MG63 (cell line): ENCODE data around the gene ITGB5. TPM values are rescaled to one million over a fixed set of nuclear protein-coding genes. Genes with fewer than 3 reads are reported as not detected.
"Not testable (repeated sequence)": the region's sequence is repeated elsewhere in the genome, so short reads cannot be mapped to it uniquely, and the experiment has no call there.

ENCODE experiments used
- DNase-seq: peaks from one replicate; pipeline ENCODE4 v3.0.0-alpha.2; 2020
- H3K27me3 ChIP-seq: fragments of 250-450 bp; sonication (Bioruptor Pico); 2 replicates; pipeline ENCODE4 v1.5.1; 2020; ENCODE audit warnings: mild to moderate bottlenecking, moderate library complexity
- H3K36me3 ChIP-seq: fragments of 250-450 bp; sonication (Bioruptor Pico); 2 replicates; pipeline ENCODE4 v1.5.1; 2020; ENCODE audit warnings: mild to moderate bottlenecking, moderate library complexity
- H3K4me3 ChIP-seq: fragments of 250-450 bp; sonication (Bioruptor Pico); 2 replicates; pipeline ENCODE4 v1.5.1; 2020; ENCODE audit warnings: mild to moderate bottlenecking, moderate library complexity
- H3K9me3 ChIP-seq: fragments of 250-450 bp; sonication (Bioruptor Pico); 2 replicates; pipeline ENCODE4 v1.5.1; 2020; ENCODE audit warnings: mild to moderate bottlenecking, moderate library complexity
- total RNA-seq: library from RNA; depleted of rRNA; stranded (reverse); fragments of >200 nt; shearing (Covaris generic); gene quantifications from 2 replicates; pipeline ENCODE4 v1.2.3, GENCODE V29; 2014; ENCODE audit warnings: low replicate concordance

ITGB5 gene
- total RNA-seq, 1 experiment from 2014 or later = 121 TPM

DNA sequence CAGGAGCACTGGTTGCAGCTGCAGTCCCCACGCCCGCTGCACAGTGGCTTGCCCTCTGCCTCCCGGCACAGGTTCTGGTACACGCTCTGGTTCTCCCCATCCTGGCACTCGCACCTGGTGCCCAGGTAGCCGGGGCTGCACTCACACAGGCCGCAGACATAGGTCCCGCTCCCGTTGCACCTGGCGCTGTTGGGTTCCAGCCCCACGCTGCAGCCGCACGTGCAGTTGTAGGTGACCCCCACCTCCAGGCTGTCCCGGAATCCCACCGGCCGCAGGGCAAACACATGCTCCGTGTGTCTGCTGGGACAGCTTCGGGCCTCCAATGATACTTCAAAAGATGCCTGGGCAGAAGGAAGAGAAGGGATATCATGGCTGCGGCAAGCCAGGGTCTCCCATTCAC is 90.7 kb downstream of the ITGB5 start:
- H3K9me3 ChIP-seq = no peaks in the 10 kb centered on the region
- H3K36me3 ChIP-seq = peaks cover 4% of the 10 kb centered on the region
- no peak for DNase-seq
- no peak overlapping the region for H3K4me3 ChIP-seq
- H3K27me3 ChIP-seq = no peaks in the 10 kb centered on the region

DNA sequence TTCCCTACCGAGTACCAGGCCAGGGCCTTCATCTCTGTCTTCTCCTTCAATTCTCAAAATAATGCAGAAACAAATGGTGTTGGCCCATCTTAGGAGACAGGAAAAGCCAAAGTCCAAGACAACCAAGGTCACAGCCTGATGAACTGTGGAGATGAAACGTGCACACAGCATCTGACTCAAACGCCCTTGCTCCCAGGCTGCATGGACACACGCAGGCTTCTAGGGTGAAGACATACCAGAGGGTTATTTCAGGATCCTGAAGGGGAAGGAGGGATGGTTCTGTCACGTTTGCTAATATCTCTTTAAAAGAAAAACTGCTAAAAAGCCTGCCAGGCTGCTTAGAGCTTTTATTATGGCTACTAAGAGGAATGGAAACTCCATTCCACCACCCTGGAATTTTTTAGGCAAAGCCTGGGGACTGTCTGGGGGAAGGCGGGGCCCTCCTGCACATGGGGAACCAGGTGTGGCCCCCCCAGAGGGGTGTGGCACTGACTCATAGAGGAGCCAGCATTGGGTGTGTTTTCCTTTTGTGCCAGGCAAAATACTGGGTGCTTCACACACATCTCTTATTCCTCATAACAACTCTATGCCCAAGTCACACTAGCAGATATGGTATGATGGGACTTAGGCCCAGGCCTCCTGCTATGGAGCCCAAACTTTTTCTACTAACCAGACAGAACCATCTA is 94.0 kb downstream of the ITGB5 start:
- no peak for DNase-seq
- Histone ChIP-seq H3K9me3 (no peaks in the 10 kb centered on the region), H3K4me3 (no peak overlapping the region), H3K27me3 (no peaks in the 10 kb centered on the region), H3K36me3 (peaks cover 4% of the 10 kb centered on the region)

DNA sequence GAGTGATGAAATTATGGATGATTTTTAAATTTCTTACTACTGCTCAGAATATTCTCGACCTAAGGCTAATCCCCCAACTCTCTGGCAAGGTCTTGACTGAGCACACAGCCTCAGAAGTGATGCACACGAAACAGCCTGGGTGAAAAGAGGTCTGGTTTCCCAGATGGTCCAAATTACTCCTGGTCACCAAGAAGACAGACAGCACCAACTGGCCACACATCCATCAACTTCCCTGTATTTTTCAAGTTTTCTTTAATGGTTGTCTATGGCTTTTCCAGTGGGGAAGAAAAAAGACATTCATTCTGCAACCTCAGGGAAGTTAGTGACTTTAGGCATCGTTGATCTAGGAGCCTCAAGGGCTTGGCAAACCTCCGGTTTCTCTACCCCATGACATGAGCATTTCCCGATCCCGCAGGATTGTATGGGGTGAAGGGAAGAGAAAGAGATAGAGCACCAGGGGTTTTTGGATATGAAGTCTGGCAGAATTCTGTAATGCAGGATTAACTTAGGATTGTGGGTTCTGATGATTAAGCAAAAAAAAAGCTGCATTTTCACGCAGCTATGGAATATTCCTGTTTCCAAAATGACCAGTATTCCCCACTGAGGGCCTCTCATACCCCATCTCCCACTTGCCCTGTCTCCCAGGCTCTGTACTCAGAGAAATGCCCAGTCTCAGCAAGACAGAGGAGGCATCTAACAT is 94.7 kb downstream of the ITGB5 start:
- Histone ChIP-seq H3K27me3 (no peaks in the 10 kb centered on the region), H3K36me3 (peaks cover 4% of the 10 kb centered on the region), H3K4me3 (no peak overlapping the region), H3K9me3 (no peaks in the 10 kb centered on the region)
- no peak for DNase-seq

DNA sequence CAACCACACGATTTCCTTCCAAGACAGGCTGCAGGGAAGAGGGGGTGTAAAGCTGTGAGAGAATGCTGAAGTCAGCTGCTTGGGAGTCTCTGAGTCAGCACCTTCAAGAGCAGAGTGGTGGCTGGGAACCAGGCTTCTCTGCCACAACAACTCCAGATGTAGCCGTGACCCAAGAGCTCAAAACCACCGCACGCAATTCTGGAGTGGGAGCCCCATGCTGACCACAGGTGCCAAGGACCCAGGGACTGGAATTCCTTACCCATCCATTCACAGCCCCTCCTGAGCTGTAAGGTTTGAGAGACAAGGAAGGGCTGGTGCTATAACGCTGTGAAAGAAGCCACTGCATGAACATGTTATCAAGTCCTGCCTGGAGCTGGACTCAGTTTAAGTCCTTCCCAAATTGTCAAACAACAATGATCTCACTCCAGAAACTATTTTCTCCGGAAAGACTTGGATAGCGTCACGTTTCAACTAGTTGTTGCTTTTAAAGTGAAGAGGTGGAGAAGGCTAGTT is 95.5 kb downstream of the ITGB5 start:
- DNase-seq = peak; percentile 76
- Histone ChIP-seq H3K36me3 (peaks cover 4% of the 10 kb centered on the region), H3K4me3 (no peak overlapping the region), H3K27me3 (no peaks in the 10 kb centered on the region), H3K9me3 (no peaks in the 10 kb centered on the region)

DNA sequence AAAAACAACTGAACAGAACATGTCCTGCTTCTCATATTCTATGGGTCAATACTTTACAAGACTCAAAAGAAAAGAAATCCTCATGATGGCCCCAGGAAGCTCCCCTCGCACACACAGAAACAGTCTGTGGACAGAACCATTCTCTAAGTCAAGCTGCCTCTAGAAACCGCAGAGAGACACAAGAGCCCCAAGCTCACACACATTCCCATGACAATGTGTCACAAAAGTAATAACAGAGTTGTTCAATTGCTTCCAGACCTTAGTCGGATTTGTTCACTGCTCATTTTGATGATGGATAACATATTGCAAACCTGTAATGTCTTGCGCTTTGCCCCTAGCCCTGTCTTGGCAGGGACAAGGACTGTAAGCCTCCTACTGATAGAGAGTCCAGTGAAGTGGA is 96.0 kb downstream of the ITGB5 start:
- H3K36me3 ChIP-seq = peaks cover 4% of the 10 kb centered on the region
- DNase-seq = no peak
- H3K27me3 ChIP-seq = no peaks in the 10 kb centered on the region
- H3K9me3 ChIP-seq = no peaks in the 10 kb centered on the region
- no peak overlapping the region for H3K4me3 ChIP-seq

DNA sequence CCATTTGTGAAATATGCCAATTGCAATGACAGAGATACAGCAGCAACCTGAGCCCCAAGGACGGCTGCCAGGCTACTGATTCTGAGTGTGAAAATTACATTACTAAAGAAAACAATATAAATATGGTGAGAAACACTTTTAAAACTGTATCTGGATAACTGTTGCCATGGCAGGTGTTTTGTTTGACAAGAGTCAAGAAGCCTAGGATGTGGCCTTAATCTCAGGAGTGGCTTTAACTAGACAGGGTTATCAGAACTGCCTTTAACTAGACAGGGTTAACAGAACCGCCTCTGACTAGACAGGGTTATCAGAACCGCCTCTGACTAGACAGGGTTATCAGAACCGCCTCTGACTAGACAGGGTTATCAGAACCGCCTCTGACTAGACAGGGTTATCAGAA is 98.1 kb downstream of the ITGB5 start:
- not testable (repeated sequence) for DNase-seq, H3K36me3 ChIP-seq, H3K27me3 ChIP-seq, H3K9me3 ChIP-seq, H3K4me3 ChIP-seq

DNA sequence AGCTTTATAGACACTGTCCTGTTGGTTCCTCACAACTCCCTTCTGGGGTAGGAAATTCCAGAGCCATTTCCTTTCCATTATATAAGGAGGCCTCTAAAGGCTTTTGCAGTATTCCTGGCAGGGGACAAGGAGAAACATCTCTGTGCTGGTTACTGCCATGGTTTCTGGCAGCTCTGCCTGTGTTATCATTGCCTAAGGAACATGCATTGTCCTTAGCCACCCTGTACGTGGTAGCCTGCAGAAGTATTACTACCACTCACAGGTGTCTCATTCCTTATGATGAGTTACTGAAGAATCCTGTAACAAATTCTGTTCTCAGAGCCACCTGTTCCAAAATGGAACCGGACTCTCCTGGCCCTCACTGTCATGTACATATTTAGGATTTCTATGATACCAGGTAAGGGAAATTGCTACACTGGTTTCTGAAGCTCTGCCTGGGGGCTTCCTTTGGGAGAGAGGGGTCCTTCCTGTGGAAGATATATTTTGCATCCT is 98.9 kb downstream of the ITGB5 start:
- H3K27me3 ChIP-seq = no peaks in the 10 kb centered on the region
- no peak for DNase-seq
- no peaks in the 10 kb centered on the region for H3K36me3 ChIP-seq
- no peak overlapping the region for H3K4me3 ChIP-seq
- H3K9me3 ChIP-seq = no peaks in the 10 kb centered on the region

DNA sequence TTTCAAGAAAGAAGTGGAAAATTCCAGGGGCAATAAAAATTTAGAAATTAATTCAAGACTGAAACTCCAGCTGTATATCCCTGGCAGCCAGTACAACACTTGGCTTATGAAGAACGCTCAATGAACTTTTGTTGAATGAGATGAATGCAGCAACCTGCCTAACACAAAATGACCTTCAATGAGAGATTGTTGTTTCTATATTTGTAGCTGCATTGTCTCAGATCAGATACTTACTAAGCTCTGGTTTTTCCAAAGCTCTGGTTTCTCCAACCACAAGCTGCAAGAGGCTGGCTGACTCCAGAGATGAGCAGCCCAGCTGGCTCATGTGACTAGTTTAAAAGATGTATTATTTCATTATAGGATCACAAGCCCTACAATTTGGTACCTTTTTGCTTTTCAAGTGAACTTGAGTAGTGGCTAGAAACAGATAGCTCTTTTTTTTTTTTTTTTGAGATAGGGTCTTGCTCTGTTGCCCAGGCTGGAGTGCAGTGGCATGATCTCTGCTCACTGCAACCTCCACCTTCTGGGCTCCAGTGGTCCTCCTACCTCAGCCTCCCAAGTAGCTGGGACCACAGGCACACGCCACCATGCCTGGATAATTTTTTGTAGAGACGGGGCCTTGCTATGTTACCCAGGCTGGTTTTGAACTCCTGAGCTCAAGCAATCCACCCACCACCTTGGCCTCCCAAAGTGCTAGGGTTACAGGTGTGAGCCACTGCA is 99.5 kb downstream of the ITGB5 start:
- Histone ChIP-seq H3K36me3 (no peaks in the 10 kb centered on the region), H3K27me3 (no peaks in the 10 kb centered on the region), H3K4me3 (no peak overlapping the region), H3K9me3 (no peaks in the 10 kb centered on the region)
- DNase-seq = no peak

DNA sequence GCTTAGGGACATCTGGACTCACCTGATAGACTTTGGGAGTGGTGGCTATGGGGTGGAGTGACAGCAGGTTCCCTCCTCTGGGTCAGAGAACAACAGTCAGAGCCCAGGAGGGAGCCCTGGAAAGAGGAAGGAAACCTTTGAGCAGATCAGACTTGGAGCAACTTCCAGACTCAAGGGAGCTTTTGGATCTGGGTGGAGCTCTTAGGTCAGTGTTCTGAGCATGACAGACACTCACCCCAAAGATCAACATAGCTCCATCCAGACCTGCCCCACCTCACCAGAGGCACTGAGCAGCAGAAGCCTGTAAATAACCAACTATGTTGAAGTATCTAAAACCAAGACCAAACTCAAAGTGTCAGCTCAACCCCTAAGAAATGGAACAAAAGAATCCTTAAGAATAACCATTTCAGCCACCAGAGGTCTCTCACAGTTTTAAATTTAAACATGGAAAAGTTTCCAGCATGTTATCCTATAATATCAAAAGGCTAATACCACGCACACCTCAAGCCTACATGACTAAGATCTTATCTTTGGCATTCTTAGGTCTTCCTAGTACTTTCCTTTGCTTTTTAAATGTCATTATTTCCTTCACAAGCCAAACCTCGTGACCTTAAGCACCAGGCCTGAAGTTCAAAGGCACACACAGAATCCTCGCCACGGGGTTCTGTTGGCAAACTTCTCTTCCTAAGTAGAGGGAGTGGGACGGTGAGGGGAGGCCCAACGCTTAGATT is 100.5 kb downstream of the ITGB5 start:
- DNase-seq = no peak
- Histone ChIP-seq H3K36me3 (no peaks in the 10 kb centered on the region; the same call in 1 of the 2 replicates), H3K27me3 (no peaks in the 10 kb centered on the region), H3K4me3 (no peak overlapping the region), H3K9me3 (no peaks in the 10 kb centered on the region)

DNA sequence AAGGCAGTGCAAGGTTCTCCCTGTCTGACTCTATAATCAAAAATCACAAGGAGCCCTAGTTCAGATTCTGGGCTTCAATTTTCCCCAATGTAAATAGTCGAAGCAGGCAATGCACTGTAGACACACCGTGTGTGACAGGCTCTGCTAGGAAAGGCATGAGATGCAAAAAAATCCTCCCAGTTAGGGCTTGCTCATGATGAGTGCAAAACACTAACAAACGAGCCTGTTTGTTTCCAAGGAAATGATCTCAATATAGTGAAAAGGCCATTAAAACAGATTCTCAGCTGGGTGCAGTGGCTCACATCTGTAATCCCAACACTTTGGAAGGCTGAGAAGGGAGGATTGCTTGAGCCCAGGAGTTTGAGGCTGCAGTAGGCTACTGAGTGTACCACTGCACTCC is 101.2 kb downstream of the ITGB5 start:
- Histone ChIP-seq H3K36me3 (no peaks in the 10 kb centered on the region; the same call in 1 of the 2 replicates), H3K27me3 (no peaks in the 10 kb centered on the region), H3K4me3 (no peak overlapping the region), H3K9me3 (no peaks in the 10 kb centered on the region)
- no peak for DNase-seq

DNA sequence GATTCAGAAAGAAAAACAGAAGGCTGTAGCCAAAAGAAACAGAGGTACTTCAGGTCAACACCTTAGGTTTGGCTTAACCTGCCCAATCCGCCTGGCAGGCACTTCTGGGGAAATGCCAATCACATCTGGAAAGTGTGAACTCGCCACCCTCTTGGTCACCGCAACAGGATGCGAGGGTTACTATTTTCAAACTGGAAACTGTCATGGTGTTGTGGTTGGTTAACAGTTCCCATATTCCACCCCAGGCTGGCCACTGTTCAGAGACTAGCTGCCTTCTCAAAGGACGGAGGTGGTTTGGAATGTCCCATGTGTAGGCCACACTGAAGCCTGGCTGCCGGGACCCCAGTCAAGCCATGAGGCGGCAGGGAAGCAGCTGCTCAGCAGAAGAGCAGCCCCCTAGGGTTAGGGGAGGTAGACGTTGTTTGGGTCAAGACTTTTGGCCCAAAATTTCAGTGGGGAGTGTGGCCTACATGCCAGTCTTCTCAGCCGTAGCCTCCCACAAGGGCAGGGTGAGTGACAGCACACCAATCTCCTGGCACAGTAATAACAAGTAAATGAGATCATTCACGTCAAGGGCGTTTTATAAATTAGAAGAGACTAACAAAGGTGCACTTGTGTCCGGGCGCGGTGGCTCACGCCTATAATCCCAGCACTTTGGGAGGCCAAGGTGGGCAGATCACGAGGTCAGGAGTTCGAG is 102.3 kb downstream of the ITGB5 start:
- no peaks in the 10 kb centered on the region; the same call in 1 of the 2 replicates for H3K36me3 ChIP-seq
- H3K27me3 ChIP-seq = no peaks in the 10 kb centered on the region
- H3K9me3 ChIP-seq = no peaks in the 10 kb centered on the region
- H3K4me3 ChIP-seq = no peak overlapping the region
- no peak for DNase-seq

DNA sequence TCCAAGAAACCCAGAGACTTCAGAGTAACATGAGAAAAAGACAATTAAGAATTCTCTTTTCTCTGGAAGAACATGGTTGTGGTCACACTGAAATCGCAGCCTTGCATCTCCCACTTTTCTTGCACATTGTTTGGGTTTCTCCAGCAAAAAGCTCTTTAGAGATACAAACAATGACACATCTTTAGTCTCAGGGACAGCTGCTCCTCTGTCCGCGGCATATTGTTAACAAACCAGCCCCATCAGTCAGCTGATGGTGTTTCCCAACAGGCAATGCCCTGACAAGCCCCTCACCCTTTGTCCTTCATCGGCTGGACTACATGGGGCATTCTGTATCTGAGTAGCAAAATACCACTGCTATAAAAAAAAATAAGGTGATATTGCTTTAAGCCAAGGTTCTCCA is 103.5 kb downstream of the ITGB5 start:
- no peak for DNase-seq
- no peaks in the 10 kb centered on the region for H3K27me3 ChIP-seq
- H3K4me3 ChIP-seq = no peak overlapping the region
- no peaks in the 10 kb centered on the region; the same call in 1 of the 2 replicates for H3K36me3 ChIP-seq
- no peaks in the 10 kb centered on the region for H3K9me3 ChIP-seq

DNA sequence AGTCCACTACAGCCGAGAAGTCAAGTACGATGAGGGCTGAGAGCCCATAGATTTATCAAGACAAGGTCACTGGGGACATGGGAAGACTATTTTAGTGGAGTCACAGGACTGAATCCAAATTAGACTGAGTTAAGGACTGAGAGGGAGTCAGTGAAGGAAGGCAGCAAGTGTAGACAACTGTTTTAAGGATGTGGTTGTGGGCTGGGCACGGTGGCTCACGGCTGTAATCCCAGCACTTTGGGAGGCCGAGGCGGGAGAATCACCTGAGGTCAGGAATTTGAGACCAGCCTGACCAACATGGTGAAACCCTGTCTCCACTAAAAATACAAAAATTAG is 104.8 kb downstream of the ITGB5 start:
- H3K27me3 ChIP-seq, H3K36me3 ChIP-seq, H3K9me3 ChIP-seq, H3K4me3 ChIP-seq, DNase-seq: not testable (repeated sequence)

DNA sequence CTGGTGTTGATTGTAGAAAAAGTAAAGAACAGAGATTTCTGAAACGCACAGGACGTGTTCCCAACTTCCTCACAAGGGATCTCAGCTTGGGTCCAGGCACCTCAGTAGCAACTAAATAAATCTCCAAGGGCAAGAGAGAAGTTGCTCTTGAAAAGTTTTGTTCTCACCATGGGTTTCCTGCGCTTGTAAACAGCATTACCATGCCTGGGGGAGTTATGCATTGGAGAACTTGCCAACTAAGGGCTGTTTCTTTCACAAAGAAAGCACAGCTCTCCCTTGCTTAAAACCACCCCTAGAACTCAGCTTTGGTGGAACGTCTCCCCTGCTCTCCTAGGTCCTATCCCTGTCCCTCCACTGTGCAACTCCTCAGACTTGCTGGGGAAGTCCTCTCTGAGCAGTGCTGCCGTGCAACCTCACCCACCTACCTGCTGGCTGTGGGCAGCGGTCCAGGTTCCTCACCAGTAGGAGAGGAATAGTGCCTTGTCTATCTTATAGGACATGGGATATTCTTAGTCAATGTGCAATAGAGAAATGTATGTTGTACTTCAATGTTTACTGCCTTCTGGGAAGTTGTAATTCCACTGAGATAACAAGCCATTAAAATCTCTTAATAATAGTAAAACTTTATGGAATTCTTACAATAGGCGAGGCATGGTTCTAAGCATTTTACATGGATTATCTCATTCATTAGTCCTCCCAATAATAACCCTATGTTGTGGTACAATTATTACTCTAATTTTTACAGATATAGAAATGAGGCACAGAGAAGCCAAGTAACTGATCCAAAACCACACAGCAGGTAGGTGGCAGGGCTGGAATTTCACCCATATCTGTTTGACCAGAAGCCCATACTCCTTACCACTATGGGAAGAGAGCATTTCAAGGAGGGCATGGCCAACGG is 105.4 kb downstream of the ITGB5 start:
- Histone ChIP-seq H3K36me3 (no peaks in the 10 kb centered on the region; the same call in 1 of the 2 replicates), H3K4me3 (no peak overlapping the region), H3K27me3 (no peaks in the 10 kb centered on the region), H3K9me3 (no peaks in the 10 kb centered on the region)
- no peak for DNase-seq

DNA sequence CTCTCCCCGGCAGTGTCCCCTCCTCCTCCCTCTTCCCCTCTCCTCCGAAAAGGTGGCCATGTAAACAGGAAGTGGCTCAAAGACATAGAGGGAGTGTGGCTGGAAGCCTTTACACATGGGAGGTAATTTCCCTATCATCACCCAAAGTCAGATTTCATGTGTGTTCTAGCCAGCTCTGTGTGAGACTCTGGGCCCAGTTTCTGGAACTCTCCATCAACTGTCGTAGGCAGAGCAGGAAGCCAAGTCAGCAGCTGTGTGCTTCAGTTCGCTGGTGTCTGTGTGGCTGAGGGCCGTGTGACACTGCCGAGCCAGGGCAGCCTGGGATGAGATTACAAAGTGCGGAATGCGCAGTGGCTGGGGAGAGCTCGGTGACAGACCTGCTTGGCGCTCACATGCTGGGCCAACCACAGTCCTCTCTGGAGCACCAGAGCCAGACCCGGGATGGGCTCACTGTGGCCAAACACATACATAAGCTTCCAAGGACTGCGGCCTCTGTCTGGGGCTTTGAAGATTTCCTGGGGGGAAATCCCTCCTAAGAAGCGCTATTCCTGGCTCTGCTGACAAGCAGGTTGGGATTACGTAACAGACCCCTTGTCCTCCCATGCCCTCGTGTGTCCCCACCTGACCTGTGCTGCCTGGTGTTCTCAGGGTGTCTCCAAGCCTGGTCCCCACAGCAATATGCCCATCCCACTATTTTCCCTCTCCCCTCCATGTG is 106.2 kb downstream of the ITGB5 start:
- Histone ChIP-seq H3K36me3 (no peaks in the 10 kb centered on the region; the same call in 1 of the 2 replicates), H3K27me3 (no peaks in the 10 kb centered on the region), H3K4me3 (no peak overlapping the region), H3K9me3 (no peaks in the 10 kb centered on the region)
- DNase-seq = peak; percentile 33
